HG03196 (cell line): ENCODE data around the gene GRIK4.

Source experiments
- ATAC-seq: cut with Tn5 transposase; IDR thresholded peaks from one replicate; pipeline ENCODE4 v1.9.1; 2021; ENCODE audit not compliant: unreplicated experiment

The GRIK4 gene

GRCh38 chr11:120546312-120547205, 35.0 kb downstream of the GRIK4 start:
- ATAC-seq, result no peak

GRCh38 chr11:120547316-120547715, 35.8 kb downstream of the GRIK4 start:
- no peak for ATAC-seq

DNA sequence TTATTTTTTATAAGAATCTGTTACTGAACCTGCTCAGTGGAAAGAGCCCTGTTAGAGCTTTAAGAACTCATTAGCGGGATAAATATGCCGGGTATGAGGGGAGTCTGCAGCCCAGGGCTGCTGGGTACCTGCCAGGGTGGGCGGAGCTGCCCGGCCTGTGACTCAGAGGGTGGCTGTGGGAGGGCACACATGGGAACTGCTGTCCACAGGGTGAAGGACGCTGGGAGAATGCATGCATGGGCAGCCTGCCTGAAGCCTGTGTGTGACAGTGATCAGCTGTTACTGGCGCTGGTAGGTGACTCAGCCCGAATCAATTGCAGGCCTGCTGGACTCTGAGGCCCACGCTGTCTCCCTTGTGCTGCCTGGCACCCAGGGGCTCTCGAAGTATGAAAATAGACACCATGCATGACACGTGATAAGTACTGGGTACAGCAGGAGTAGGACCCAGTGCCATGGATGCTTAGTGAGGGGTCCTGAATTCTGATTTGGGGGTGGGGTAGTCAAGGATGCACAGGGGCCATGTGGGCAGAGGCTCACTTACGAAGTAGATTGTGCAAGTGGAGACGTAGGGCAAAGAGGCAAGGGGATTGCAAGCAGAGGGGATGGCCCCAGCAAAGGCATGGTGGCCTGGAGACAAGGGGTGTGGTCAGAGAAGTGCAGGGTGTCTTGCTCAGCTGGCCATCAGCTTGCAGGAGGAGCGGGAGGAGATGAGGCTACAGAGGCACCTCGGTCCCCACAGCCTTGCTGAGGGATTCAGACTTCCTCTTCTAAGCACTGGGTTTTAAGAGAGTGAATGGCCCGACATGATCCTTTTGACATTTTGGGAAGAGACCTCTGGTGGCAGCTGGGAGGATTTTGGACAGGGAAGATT, 36.5 kb downstream of the GRIK4 start:
- ATAC-seq, result no peak

- no peak for ATAC-seq
Observed at GRCh38 chr11:120548682-120549209, 37.2 kb downstream of the GRIK4 start.

DNA sequence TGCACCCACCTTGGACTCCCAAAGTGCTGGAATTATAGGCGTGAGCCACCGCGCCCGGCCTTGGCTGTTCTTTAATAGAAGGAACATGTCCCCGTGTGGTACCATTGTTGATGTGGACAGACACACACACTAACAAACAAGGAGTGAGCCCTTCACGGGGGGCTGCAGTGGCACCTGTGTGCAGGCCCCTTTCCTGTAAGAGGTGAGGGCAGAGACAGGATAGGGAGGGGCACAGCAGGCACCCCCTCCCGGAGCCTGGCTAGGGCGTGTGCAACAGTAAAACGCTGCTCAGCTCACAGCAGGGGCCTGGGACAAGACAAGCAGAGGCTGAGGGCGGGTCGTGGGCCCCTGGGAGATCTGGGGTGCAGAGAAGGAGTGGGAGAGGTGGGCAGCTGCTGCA, 37.8 kb downstream of the GRIK4 start:
- ATAC-seq, result no peak

DNA sequence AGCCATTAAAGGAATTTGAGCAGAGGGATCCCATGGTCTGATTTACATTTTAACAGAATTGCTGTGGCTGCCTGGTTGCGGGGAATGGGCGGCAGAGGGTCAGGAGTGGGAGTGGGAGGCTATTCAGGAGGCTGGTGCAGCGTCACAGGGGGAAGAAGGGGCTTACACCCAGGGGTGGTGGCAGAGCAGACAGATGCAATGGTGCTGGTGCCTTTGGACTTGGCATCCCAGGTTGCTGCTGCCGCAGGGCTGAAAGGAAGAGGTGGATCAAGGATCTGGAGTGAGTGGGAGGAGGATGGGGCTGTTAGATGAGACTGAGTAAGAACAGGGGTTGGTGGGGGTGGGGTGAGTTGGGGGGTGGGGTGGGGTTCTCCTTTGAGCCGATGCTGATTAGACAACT, 38.5 kb downstream of the GRIK4 start:
- no peak for ATAC-seq

DNA sequence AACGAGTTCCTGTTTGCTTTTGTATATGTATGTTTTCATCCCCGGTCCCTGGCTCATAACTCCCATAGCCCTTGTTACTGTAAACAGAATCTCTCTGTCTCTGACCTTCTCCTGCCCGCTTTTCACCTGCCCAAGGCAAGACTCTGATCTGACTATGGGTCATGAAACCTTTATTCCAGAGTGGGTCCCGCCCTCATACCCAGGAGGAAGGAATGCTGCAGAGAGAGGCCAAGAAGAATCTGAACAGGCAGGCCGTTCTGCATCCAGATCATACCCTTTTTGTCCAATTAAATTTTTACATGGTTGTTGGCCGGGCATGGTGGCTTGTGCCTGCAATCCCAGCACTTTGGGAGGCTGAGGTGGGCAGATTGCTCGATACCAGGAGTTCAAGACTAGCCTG, 39.6 kb downstream of the GRIK4 start:
- ATAC-seq, result no peak

DNA sequence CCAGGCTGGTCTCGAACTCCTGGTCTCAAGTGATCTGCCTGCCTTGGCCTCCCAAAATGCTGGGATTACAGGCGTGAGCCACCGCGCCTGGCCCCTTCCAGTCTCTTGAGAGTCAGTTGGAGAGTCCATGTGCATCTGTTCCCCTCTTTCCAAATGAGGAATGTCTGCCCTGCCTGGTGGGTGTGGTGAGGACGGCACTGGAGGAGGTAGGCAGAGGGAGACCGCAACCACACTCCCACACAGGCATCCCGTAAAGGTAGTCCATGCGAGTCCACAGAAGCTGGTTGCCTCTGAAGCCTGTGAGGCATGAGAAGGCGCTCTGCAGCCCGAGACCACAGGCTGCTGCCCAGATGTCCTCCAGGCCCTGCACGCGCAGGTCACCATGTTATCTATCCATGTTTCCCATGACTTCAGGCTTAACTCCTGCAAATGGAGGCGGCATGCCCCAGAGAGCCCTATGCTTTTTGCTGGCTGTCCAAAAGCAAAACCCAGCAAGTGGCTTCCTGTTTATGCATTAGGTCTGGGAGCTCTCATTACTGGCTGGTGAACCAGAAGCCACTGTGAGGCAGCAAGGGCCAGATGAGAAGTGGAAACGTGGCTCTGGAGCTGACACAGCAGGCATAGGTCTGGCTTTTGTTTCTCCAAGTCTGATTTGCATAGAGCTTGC, 43.4 kb downstream of the GRIK4 start:
- no peak for ATAC-seq

DNA sequence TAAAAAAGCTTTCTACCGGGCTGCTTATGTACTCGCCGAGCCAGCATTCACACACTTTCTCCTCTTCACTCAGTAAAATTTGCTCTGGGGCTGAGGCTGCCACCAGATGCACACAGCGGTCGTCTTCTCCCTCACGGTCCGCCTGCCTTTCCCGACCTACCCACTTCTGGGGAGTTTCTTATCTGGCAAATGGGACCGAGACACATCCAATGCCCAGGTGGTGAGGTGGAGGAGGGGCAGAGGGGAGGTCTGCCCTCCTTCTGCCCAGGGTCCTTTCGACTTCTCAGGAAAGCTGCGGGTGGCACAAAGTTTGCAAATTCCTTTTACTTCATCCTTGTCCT, 43.9 kb downstream of the GRIK4 start:
- no peak for ATAC-seq

DNA sequence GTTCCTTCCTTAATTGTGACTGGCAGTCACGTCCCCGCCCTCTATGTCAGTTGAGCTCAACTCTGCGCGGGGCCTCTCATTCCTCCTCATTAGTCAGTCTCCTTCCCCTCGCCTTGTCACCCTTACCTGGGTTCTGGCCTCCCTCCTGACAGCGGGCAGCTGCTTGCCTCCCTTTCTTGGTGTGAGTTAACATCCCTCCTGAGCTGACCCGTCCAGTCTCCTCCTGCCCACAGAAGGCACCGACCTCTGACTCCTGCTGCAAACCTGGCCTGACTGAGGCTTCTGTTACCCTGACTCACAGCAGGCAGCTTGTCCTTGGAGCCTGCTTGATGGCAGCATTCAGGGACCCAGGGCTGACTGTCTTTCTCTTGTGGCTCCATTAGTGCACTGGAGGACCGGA, 45.2 kb downstream of the GRIK4 start:
- no peak for ATAC-seq

GRCh38 chr11:120558744-120559431, 47.3 kb downstream of the GRIK4 start:
- no peak for ATAC-seq

DNA sequence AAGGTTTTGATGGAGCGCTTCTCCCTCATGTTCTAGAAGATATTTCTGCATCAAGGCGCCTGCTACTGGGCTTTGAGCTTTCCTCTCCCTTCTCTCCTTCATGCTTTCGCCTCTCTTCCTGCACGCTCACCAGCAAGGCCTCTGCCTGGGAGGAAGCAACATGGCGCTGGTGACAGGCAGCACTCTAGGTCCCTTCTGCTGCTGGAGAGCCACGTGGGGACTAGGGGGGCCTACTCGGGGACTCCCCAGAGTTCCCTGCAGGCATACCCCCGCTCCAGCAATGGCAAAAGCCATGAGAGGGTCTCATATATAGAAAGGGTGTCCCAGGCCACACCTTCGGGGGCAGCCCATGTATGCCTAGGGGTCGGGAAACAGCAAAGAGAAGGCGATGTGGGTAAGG, 49.7 kb downstream of the GRIK4 start:
- no peak for ATAC-seq

GRCh38 chr11:120562806-120563425, 51.4 kb downstream of the GRIK4 start:
- ATAC-seq, result no peak

GRCh38 chr11:120563703-120564572, 52.4 kb downstream of the GRIK4 start:
- no peak for ATAC-seq

DNA sequence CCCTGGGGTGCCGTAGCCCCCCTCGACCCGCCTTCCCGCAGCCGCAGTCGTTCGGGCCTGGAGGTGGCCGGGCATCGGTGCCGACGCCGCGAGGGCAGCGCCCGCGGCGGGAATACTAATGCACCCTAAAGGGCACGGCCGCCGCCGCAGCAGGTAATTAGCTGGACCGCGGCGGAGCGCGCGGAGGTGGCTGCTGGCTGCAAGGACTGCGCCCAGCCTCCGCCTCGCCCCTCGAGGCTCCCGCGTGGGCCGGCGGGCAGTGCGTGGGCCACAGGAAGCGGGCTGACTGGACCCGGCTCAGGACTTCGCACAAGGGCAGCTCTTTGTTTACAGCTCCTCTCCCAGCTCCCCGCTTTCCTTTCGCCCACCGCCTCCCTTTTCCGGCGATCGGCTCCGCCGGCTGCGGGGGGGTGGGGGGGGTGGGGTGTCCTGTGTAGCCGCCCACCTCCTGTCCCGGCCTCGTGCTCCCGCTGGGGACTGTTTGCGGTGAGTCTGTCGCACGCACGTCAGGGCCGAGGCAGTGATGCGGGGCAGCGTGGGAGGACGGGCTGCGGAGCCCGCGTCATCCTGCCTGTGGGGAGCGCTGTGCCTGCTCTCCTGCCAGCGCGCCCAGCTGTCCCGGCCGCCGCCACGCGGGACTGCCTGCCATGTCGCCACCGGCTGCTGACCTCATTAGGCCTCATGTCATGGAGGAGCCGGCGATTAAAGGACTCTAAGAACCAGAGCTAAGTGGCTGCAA, 53.2 kb downstream of the GRIK4 start:
- peak; percentile 55 for ATAC-seq

GRCh38 chr11:120565466-120566155, 54.1 kb downstream of the GRIK4 start:
- ATAC-seq, result no peak

DNA sequence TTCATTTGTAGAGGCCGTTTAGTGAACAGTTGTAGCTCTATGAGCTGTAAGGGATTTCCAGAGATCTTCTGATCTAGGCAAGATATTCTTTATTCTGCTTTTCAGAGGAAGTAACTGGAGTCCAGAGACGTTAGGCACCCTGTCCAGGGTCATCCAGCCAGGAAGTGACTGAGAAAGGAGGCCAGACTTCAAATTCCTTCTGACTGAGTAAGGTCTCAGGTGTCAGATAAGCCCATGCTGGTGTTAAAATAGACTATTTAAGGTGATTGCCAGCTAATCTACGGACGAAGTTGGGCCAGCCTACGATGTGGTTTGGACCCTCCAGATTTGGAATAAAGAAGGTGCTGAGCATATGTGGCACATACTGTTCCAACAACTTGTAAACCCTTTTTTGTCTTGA, 54.6 kb downstream of the GRIK4 start:
- ATAC-seq, result no peak
